GM20000 (cell line): ENCODE measurements around the gene KDR.

Source experiments
- DNase-seq: peaks from one replicate; pipeline ENCODE4 v3.0.0; 2012; ENCODE audit warnings: low spot score
- TF ChIP-seq, protein P1 (sequence below): IDR thresholded peaks from 2 replicates; pipeline ENCODE4 v1.5.1; 2012; ENCODE audit warnings: mild to moderate bottlenecking, control low read depth; ENCODE audit errors: extremely low read depth, missing control alignments

The KDR gene

DNA sequence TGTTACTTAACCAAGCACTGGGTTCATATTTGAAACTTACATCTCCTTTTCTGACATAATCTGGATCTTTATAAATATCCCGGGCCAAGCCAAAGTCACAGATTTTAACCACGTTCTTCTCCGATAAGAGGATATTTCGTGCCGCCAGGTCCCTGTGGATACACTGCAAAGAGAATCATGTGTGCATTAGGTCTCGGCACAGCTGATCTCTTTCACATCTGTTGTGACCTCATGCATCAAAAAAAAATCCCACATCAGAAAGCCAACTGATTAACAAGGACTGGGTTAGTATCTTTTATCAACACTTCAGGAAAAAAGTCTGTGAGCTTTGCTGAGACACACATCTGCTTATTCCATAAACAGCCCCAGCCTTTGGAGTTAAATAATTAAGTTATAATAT, 35.5 kb downstream of the KDR start:
- TF ChIP-seq, protein P1, sequence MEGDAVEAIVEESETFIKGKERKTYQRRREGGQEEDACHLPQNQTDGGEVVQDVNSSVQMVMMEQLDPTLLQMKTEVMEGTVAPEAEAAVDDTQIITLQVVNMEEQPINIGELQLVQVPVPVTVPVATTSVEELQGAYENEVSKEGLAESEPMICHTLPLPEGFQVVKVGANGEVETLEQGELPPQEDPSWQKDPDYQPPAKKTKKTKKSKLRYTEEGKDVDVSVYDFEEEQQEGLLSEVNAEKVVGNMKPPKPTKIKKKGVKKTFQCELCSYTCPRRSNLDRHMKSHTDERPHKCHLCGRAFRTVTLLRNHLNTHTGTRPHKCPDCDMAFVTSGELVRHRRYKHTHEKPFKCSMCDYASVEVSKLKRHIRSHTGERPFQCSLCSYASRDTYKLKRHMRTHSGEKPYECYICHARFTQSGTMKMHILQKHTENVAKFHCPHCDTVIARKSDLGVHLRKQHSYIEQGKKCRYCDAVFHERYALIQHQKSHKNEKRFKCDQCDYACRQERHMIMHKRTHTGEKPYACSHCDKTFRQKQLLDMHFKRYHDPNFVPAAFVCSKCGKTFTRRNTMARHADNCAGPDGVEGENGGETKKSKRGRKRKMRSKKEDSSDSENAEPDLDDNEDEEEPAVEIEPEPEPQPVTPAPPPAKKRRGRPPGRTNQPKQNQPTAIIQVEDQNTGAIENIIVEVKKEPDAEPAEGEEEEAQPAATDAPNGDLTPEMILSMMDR = no peak
- DNase-seq = no peak

DNA sequence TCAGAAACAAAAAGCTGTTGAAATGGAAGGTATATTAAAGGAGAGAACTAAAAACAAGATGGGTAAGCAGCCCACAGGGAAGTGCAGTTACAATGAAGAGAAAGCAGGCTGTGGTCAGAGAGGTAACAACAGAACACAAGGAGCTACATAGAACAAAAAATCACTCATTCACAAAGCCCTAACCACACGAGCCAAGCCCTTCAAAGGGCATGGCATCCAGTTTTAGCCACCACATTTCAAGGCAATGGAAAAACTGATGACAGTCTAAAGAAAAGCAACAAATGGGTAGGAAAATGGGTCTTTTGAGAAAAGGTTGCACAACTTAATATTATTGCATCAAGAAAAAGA, 37.5 kb downstream of the KDR start:
- TF ChIP-seq, protein P1 = no peak

DNA sequence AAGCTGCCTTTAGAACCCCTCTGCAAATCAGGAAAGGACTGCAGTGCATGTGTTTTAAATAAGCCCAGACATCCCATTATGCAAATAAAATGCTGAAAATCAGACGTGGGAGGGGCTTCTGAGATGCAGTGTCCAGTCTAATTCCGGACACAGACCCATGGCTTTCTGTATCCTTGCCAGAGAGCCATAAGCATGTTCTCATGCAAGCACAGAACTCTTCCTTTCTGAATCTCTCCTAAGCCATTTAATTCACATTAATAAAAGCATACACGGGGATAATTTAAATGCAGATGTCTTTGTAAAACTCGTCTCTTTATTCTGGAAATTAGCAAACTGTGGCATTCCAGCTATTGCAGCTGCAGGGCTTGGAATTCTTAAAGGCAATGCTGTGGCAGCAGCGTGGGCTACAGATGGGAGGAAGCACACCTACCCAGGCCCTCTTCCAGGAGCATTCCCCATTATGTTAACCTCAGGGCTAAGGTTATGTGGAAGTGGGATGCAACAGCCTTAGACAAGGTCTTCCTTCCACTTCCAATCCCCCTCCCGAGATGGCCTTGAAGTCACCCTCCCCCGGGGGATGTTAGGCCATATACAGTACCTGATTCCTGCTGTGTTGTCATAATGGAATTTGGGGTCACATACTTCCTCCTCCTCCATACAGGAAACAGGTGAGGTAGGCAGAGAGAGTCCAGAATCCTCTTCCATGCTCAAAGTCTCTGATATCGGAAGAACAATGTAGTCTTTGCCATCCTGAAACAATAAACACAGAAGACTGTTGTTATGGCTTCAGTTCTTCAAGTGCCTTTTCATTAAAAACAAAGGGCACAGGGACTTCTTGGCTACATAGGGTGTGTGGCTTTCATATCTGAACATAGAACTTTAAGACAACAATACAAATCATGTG, 38.1 kb downstream of the KDR start:
- DNase-seq = no peak
- TF ChIP-seq, protein P1 = no peak

More for the DNA sequence above, 37.5 kb downstream of the KDR start:
- no peak for DNase-seq

DNA sequence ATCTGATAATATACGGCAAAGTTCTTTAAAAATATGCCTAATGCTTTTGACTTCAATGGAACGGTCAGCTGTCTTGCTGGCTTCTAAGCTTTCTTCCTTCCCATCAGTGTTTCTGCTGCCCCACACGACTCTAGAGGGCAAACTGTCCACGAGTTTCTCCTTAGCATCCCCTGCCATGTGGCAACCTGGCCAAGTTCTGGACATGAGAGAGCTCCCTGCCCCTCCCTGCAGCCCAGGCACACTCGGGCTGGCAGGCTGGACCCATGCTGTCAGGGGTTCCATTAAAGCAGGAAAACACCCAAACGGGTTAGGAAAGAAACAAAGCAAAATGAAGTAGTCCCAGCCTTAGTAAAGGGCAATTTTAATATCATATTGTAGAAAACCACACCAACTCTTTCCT, 38.8 kb downstream of the KDR start:
- TF ChIP-seq, protein P1 = no peak
- DNase-seq = no peak

DNA sequence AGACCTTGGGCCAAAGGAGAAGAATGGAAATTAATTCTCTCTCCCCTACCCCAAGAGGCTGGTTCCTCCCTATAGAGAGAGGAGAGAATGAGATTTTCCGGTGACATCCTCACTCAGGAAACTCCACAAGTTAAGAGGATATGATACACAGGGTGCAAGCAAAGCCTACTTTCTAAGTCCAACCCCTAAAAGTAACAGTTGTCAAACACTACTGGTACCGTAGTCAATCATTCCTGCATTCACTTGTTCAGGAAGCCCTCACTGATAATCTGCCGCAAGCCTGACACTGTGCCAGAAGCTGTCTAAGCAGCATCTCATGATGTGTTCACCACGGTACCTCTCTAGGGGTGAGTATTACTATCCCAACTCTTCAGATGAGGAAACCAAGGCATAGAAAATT, 41.7 kb downstream of the KDR start:
- DNase-seq = no peak
- TF ChIP-seq, protein P1 = no peak

DNA sequence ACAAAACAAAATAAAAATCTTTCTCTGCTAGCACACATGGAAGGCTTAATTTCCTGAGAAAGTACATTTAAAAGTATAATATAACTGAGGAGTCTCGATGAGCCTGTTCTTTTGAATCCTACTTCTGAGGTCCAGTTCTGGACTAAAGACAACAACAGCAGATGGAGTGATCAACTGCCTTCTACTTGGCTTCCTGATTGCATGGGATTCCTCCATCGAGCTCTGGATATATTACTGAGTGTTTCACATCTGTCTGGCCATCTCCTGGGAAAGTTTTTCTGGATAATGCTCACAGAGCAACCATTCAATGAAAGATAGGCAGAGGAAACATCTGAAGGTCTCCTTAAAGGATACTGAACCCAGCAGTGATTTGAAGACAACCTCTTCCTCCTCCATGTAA, 42.6 kb downstream of the KDR start:
- DNase-seq = no peak
- TF ChIP-seq, protein P1 = no peak

DNA sequence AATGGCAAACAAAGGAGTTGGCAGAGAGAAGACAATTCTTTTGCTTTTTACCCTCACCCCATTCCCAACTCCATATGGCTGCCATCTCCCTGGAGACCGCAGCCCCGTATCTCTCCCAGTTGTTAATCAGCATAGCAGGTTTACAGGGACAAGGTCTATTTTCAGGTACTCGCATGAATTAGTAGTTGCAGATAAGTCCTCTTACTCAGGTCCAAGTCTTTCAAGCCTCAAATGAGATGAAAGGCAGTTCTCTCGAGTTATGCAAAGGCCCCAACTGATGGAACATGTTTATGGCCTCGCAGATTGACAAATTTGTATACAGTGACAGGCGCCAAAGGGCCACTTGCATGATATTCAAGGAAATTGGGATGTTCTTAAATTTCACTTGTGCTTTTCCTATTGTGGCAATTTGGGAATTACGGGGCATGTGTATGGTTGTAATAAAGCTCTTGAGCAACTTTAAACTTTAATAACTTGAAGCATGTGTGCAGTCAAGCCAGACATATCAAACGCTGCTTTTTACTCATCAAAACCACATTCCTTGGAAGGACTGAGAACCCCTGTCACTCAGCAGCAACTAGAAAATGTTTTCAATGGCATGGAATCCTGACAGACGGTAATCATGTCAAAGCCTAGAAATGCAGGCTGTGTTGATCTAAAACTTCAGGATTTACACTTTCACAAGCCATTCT, 45.1 kb downstream of the KDR start:
- DNase-seq = no peak
- TF ChIP-seq, protein P1 = no peak
